H1 (cell line): Measurements from ENCODE around the gene HIP1.
"Not testable (repeated sequence)": the region's sequence is repeated elsewhere in the genome, so short reads cannot be mapped to it uniquely, and the experiment has no call there.

ENCODE experiments used
- ATF3 ChIP-seq: IDR thresholded peaks from 2 replicates; pipeline ENCODE4 v1.6.1; 2011; ENCODE audit warnings: low read depth, mild to moderate bottlenecking, low read length; ENCODE audit not compliant: insufficient read depth
- CTCF ChIP-seq, 3 experiments: IDR thresholded peaks; 1 replicate in 2 of 3; 2 replicates in 1 of 3; pipeline versions ENCODE4 v1.5.1 to v1.6.1; 2011; ENCODE audit warnings: low read length in 3 of 3, mild to moderate bottlenecking in 3 of 3, inconsistent platforms in 2 of 3, low read depth in 1 of 3, moderate library complexity in 1 of 3; ENCODE audit not compliant: insufficient read depth in 1 of 3; ENCODE audit errors: control extremely low read depth in 1 of 3
- JUN ChIP-seq: IDR thresholded peaks from 2 replicates; pipeline ENCODE4 v1.6.1; 2011; ENCODE audit warnings: low read depth, mild to moderate bottlenecking, improper control_type of control experiment, low read length
- KDM1A ChIP-seq: fragments of 200-600, 300-600 bp; sonication (generic); IDR thresholded peaks from 2 replicates; pipeline ENCODE4 v1.7.1; 2016; ENCODE audit warnings: mild to moderate bottlenecking, low read length, borderline replicate concordance
- POLR2A ChIP-seq, 2 experiments: IDR thresholded peaks; 1 replicate in 1 of 2; 2 replicates in 1 of 2; pipeline ENCODE4 v1.6.1; 2011; ENCODE audit warnings: low read depth in 2 of 2, low read length in 2 of 2, mild to moderate bottlenecking in 2 of 2; ENCODE audit errors: control extremely low read depth in 1 of 2
- RAD21 ChIP-seq, 2 experiments: IDR thresholded peaks in 1 of 2; conservative IDR thresholded peaks in 1 of 2; 2 replicates each; pipeline ENCODE4 v1.6.1; 2011; ENCODE audit warnings: low read depth in 2 of 2, low read length in 2 of 2, improper control_type of control experiment in 1 of 2, inconsistent platforms in 1 of 2, mild to moderate bottlenecking in 1 of 2, moderate library complexity in 1 of 2
- SIN3A ChIP-seq, 2 experiments: IDR thresholded peaks in 1 of 2; conservative IDR thresholded peaks in 1 of 2; 2 replicates each; pipeline ENCODE4 v1.6.1; 2011 to 2012; ENCODE audit warnings: low read length in 2 of 2, improper control_type of control experiment in 1 of 2, low read depth in 1 of 2, mild to moderate bottlenecking in 1 of 2
- TCF12 ChIP-seq: IDR thresholded peaks from 2 replicates; pipeline ENCODE4 v1.6.1; 2011; ENCODE audit warnings: low read depth, mild to moderate bottlenecking, low read length
- ZNF274 ChIP-seq: IDR thresholded peaks from 2 replicates; pipeline ENCODE4 v1.7.0; 2012; ENCODE audit warnings: low read length, borderline replicate concordance; ENCODE audit errors: extremely low read depth

DNA sequence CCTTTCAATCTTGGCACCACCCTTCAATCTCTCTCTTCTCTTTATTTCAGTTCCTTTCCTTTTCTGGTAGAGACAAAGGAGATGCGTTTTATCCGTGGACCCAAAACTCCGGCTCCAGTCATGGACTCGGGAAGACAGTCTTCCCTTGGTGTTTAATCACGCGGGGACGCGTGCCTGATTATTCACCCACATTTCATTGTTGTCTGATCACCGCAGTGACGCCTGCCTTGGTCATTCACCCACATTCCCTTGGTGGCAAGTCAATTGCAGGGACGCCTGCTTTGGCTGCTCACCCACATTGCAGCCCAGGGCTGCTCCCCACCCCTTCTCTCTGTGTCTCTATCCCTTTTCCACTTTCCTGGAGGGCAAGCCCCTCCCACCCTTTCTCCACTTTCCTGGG is 40.8 kb upstream of the HIP1 start:
- not testable (repeated sequence) for TF ChIP-seq CTCF (IDR thresholded peaks at IDR 0.05; ENCODE audit: control extremely low read depth in 1 of 3, insufficient read depth in 1 of 3, low read depth in 1 of 3, low read length in 3 of 3); ATF3; JUN; POLR2A (IDR thresholded peaks at IDR 0.05; ENCODE audit: control extremely low read depth in 1 of 2, low read depth in 2 of 2, low read length in 2 of 2); ZNF274; TCF12; KDM1A; RAD21 (IDR thresholded peaks at IDR 0.05 in 1 of 2, conservative IDR thresholded peaks at IDR 0.05 in 1 of 2; ENCODE audit: low read depth in 2 of 2, low read length in 2 of 2); SIN3A (conservative IDR thresholded peaks at IDR 0.05 in 1 of 2, IDR thresholded peaks at IDR 0.05 in 1 of 2; ENCODE audit: low read depth in 1 of 2, low read length in 2 of 2)
